ENCODE data around the gene MCRS1.

The MCRS1 gene

DNA sequence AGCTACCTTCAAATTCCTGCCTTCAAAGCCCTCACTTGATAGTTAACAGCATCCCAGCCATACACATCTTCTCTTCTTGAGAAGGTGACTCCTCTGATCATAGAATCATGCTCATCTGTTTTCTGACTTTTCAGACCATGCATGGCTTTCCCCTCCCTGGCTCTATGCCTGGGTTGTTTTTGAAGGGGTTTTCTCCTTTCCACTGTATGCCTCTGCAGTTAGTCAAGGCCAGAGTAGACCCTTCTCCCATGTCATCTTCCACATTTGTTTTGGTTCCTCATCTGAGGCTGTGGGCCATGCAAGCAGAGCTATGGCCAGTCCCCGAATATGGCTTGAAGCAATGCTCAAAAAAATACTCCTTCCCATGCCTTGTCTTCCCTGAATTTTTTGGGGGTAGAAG is 14.3 kb upstream of the MCRS1 start:
- DNase-seq (ENCODE audit: low read depth), result no peak

DNA sequence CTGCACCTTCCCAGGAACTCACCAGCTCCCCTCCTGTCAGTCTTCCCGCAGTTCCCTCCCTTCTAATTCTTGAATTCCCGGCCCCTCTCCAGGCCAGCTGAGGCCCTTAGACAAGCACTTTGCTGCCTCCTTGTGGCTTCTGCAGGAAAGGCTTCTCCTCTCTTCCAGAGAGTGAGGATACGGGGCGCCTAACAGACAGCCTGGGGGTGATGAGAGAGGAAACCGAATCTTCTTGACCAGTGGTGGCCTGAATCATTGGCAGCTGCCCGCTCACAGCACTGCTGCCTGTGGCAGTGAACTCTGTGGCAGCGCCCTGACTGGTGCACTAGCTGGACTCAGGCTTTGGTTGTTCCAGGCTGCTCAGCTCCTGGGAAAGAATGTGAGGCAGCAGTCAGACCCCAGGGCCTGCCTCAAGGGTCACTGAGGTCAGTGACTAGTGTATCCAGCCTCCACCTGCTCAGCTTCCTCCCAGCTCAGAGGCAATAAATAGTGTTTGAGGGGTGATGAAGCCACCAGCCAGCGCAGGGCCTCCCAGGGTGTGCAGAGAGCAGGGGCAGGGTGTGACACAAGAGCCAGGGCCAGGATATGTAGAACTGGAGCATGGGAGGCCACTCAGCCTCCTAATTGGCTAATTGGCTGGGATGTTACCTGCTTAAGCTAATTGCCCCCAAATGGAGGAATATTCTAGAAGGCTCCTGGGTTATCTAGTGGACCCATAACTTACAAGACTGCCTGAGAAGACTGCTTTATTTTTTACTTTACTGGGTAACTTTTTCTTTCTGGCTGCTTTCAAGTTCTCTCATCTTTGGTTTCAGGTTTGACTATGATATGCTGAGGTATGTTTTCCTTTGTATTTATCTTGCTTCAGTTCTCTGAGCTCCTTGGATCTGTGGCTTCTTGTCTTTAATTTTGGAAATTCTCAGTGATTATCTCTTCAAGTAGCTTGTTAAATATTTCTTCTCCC is 12.9 kb upstream of the MCRS1 start:
- peak; percentile 28 for DNase-seq (ENCODE audit: low read depth)

DNA sequence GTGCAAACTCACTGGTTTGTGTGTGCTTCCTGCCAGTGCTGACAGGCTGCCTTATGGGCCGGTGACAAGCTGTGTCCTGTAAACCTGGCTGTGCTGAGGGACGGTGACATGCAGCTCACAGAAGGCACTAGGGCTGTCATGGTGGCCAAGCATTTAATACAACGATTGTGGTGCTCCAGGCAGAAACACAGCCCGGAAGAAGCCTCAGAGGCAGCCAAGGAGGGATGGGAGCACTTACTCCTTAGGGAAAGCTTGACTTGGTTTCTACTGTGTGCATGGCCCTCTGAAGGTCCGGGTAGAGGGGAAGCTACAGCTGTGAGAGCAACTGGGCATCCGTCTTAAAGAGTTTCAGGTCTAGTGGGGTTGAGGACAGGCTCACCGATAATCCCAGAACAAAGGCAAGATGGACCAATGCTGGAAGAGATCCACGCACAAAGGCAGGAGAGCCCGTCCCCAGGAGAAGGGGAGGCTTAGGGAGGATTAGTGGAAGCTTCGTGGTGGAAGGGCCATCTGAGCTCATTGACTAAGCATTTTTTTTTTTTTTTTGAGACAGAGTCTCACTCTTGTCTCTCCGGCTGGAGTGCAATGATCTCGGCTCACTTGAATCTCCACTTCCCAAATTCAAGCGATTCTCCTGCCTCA is 10.7 kb upstream of the MCRS1 start:
- no peak for DNase-seq (ENCODE audit: low read depth)

DNA sequence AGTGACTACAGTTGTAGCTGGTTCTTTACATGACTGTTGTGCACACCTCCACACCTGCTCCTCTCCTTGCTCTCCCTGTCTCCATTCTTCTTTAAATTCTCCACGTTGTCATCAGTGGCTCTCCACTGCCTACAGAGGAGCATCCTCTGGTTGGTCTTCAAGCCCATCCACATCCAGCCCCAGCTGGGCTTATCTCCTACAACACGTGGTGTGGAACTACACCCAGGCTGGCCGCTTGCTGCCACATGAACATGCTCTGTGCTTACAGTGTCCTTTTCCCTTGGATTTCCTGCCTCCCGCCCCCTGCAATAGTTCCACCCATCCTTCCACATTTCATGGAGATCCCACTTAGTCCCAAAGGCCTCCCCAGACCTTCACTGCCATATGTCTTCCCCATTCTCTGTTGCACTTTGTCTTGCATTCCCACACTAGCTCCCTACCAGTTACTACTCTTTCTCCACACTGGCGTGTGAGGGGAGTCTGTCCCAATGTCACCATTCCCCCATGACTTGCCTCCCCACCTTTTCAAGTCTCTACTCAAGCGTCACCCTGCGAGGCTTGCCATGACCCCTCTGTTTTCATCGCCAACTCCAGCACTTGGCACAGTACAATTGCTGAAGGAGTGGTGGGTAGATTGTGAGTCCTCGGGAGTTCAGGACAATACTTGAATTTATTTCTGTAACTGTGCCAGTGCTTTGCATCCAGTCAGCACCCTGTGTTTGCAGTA is 9.8 kb upstream of the MCRS1 start:
- DNase-seq (ENCODE audit: low read depth), result no peak

DNA sequence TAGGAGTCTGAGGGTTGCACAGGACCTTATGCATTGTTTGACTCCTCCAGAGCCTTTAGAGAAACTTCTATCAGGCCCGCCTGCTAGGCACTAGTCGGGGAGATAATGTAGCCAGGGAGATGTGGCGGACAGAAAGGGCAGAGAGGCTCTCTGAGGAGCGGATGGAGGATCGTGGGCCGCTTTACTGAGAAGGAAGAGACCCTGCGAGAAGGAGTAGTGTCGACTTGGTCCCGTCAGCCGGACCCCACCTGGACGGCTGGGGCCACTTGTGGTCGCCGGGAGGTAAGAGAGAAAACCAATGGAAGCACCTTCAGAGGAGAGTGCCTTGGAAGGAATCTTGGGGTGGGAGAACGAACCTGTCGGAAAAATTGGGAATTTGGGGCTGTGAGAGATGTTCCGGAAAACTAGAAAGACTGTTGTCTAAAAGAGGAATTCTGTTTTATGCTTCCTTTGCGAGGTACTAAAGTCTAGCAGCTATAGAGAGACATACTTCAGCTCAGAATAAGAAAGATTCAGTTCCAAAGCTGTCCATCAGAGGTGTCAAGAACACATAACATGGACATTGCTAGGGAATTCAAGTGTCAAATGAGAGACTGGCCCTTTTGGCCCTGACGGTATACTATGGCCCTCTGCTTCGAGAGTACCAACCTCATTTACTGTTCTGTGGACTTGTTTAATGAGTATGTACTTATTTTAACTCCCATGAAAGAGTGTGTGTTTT is 660 bp upstream of the MCRS1 start:
- no peak for DNase-seq (ENCODE audit: low read depth)

DNA sequence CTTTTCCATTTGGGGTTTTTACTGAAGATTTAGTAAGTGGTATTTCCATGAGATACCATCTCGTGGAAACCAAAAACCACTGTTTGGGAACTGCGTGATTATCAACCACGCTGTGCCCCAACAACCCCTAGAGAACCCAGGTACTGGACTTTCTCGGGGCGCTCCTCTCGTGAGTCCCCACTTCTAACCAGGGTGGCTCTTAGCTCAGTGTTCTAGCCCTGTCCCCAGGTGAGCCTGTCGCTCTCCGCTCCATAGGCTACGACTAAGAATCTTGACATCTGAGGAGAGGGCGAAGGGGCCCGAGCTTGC is 686 bp downstream of the MCRS1 start:
- DNase-seq (ENCODE audit: low read depth), result no peak

DNA sequence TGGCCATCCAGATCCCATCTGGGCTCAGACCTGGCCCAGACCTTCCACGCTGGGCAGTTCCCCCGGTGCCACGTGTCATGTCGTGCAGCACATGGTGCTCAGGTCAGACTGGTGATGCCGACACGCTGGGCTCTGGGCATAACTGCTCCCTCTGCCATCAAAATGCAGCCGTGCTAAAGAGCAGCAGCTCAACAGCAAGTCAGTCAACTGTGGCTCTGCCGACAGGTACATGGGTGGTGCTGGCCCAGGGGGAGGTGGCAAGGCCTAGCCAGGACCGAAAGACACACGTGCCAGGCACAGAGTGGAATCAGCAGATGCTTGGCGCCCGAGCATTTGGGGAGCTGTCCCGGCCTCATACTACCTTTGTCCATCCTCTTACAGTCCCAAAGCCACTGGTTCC is 1.6 kb downstream of the MCRS1 start:
- no peak for DNase-seq (ENCODE audit: low read depth)

DNA sequence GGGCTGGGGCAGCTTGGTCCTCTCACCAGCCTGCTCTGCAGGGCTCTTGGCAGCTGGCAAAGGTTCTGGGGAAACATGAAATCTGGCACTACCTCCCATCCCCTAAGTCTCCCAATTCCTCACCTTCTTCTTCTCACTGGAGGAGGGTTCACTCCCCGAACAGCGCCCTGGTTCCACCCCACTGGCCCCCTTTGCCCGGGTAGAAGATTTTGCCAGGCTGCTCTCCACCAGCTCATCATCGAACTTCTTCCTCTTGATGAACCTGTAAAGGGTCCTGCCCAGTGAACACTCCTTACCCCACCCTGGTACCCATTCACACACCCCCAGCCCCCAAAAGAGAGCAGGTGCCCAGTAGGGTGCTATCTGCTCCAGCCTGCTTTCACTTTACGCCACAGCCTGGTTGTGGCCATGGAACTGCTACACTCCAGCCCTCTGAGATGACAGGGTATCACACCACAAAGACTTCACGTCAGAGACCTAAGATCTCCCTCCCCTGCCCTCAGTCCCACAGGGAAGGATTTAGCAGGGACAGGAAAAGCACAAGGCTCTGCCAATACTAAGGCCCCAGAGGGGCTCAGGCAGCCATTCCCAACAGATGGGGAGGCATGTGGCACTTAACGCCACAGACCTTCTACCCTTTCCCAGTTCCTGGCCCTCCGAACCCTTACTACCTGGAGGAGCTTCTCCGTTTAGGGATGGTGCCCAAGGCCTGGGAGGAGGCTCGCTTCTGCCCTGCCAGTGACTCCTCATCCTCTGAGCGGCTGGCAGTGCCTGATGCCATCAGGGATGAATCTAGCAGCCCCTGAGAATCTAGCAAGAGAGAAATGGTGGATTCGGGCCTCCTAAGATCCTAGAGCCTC is 2.3 kb downstream of the MCRS1 start:
- DNase-seq (ENCODE audit: low read depth), result no peak

DNA sequence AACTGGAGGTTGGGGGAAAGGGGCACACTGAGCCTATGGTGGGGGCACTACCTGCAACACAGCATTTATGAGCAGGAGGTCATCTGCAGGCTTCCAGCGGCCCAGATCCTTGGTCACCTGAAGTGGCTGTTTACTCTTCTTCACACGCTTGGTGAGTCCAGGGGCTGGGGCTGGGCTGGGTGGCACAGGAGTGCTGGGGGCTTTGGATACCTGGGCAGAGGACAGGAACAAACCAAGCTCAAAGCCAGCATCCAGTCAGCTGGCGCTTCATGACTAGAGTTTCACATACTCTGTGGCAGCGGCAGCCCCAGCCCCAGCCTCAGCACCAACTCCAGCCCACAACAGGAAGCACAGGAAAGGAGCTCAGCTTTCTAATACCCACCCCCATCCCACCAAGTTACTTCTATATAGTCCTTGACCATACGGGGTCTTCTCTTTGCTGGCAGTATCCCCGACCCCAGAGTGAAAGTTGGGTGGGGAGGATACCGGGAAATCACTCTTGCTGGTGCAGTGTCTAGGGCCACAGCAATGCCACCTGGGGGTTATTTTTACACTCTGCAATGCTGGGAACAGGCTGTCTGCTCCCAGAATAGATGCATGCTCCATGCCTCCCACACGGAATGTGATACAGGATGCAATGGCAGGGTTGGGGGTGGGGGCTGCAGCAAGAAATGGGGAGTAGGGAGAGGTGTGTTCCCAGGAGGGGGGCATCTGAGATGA is 3.1 kb downstream of the MCRS1 start:
- DNase-seq (ENCODE audit: low read depth), result no peak

DNA sequence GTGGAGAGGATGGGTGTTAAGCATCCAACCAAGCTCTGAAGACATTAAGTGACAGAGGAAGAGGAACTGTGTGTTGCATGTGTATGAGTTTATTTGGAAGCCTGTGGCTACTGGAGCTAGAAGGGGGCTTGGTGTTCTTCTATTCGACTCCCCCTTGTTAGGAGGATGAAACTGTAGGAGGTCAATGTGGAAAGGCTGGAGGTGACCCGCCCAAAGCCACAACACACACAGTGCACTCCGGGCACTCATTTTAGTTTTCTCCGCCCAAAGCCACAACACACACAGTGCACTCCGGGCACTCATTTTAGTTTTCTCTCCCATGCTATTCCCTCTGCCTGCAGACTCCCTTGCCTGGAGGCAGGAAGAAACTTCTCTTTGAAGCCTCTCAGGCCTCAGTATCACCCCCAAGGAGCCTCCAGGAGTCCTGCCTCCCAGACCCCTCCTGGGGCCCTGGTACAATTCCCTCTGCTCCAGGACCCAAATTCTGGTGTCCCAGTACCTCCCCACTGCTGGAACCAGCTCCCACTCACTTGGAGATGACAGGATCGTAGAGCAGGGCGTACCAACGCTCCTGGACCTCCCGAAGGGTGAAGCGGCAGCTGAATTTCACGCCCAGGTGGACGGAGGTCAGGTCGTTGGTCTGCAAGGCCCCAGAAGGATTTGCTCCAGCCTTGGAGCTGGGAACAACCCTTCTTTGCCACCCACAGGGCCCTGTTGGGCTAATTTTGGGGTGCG is 3.8 kb downstream of the MCRS1 start:
- no peak for DNase-seq (ENCODE audit: low read depth)

DNA sequence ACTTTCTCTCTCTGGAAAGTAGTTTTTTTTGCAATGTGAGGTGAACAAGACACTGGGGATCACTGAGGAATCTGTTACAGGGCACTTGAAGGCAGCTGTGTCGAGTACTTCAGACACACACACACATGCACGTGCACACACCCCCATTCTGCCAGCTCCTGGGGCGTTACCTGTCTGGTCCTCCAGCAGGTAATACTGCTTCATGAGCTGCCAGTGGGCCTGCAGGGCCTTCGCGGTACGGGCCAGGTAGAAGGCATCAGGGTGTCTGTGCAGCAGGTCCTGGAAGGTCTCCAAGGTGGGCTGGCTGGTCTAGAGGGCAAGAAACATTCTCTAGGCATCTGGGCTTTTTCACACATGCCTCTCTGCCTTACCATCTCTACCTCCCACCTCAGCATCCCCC is 5.1 kb downstream of the MCRS1 start:
- DNase-seq (ENCODE audit: low read depth), result no peak

DNA sequence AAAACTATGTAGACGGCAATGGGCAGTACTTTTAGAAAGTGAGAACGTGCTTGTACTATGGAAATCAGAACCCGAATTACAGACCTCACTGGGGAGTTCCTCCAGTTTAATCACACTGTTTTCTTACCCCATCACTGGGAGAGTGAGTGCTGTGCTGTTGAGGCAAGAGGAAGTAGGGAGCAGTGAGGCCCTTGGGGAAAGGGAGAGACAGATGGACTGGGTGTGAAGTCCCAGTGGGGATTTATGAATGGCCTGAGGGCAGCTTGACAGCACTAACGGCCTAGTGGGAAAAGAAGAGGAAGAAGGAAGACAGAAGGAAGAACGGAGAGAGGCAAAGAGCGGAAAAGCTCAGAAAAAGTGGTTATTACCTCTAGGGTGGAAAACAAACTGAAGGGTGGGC is 5.7 kb downstream of the MCRS1 start:
- DNase-seq (ENCODE audit: low read depth), result no peak

DNA sequence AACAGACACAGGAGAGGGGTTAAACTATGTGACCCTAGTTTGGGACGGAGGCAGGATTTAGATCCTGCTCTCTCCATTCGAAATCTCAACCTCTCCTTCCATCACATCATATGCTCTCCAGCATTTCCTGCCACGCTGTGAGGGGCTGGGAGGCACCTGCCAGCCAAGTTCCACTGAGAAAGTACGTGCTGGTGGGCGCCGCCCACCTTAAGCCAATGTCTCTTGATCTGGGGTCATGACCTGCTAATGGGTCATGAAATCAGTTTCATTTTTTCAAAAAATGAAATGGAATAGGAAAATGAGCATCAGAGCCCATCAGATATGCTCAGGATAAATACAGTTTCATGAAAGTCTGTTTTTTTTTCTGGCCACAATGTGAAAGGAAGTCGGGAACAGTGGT is 7.2 kb downstream of the MCRS1 start:
- no peak for DNase-seq (ENCODE audit: low read depth)

DNA sequence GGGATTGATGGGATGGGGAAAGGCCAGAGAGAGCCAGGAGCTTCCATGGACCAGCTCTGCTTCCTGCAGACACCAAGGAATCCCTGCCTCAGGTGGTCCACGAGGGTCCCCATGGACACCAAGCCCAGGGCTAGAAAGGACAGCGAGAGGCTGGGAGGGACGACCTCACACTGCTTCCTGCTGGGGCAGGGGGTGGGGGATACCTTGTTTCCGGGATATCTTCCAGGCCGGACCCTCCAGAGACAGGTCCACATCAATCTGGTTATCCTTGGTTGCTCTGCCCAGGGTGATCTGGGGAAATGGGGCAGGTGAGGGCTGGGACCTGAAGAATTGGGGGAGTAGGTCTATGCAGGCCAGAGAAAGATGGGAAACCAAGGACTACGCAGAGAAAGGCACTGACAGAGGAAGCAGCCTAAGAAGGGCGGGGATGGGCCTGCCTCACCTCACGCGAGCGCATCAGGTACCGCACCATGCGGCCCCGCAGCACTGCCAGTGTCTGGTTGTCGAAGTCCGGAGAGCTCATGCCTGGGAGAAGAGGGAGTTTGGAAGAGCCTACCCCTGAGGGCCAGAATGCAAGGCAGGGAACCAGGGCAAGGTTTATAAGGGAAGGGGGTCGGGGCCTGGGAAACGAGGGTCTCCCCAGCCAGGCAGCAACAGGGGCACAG is 8.8 kb downstream of the MCRS1 start:
- no peak for DNase-seq (ENCODE audit: low read depth)

DNA sequence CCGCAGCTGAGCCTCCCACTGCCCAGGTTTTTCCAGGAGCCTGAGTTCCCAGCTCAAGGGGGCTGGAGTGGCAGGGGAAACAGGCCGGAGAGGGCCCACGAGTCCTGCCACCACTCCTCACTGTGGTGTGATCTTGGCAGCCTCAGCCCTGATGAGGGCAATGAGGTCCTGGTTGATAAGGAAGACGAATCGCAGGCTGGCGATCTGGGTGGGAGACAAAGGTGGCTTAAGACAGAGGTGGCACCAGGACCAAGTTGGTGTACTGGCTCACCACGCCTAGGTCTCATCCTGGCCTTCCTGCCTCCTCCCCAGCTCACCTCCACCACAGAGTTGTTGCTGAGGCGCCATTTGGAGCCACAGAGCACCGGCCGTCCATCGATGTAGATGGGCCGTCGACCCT is 9.4 kb downstream of the MCRS1 start:
- no peak for DNase-seq (ENCODE audit: low read depth)

DNA sequence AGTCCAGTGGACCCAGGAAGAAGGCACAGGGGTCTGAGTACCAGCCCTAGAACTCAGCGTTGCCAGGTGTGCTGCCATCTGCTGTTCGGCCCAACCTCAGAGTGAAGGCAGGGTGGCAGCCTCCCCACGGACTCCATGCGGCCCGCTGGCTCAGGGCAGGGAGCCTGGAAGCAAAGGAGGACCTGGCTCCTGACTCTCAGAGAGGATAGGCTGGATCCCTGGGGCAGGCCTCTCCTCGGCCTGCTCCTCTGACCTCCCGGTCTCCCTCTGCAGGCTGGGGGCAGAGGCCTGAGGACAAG is 10.1 kb downstream of the MCRS1 start:
- no peak for DNase-seq (ENCODE audit: low read depth)

DNA sequence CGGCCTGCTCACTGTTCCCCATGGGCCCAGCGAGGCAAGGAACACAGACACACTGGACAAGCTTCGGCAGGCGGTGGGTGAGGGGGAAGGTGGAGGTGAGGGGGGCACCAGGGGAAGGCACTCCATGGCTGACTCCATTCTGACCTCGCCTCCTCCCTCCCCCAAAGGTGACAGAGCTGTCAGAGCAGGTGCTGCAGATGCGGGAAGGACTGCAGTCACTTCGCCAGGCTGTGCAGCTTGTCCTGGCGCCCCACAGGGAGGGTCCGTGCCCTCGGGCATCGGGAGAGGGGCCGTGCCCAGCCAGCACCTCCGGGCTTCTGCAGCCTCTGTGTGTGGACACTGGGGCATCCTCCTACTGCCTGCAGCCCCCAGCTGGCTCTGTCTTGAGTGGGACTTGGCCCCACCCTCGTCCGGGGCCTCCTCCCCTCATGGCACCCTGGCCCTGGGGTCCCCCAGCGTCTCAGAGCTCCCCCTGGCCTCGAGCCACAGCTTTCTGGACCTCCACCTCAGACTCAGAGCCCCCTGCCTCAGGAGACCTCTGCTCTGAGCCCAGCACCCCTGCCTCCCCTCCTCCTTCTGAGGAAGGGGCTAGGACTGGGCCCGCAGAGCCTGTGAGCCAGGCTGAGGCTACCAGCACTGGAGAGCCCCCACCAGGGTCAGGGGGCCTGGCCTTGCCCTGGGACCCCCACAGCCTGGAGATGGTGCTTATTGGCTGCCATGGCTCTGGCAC is 10.6 kb downstream of the MCRS1 start:
- no peak for DNase-seq (ENCODE audit: low read depth)

DNA sequence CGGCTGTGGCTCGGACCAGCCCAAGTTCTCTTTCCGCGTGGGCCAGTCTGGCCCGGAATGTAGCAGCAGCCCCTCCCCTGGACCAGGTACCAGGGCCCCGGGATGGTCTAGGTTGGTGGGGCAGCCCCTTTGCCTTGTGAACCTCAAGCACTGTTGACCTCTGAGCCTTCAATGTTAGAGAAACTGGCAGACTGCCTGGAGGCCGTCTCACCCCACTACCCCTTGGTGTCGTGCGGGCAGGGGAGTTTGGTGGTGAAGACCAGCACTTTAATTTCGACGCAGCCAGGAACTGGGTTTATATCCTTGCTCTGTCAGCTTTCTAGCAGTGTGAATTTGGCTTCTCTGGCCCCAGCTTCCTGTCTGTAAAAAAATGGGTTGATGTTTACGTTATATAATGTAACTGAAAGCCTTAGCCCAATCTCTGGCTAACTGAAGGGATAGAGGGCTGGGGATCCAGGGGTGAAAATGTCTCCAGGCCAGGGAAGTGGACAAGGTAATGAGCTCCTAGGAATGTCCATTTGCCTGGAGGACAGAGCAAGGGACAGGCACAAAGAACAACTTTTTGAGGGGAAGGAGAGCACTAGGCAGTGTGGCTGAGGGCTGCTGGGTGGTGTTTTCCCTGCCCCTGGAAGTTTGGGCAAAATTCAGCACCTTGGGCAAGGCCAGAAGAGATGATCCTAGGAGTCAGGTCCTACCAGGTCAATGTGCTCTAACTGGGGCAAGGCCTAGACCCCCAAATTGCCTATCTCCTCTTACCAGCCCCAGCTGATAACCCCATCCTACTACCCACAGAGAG is 11.4 kb downstream of the MCRS1 start:
- no peak for DNase-seq (ENCODE audit: low read depth)
